WI38 (cell line): ENCODE data around the gene S100Z.
"Not testable (repeated sequence)": the region's sequence is repeated elsewhere in the genome, so short reads cannot be mapped to it uniquely, and the experiment has no call there.

ENCODE experiments used
- H3K4me3 ChIP-seq: 2 replicates; pipeline ENCODE4 v1.5.1; 2011; ENCODE audit warnings: low read depth, mild to moderate bottlenecking, control low read depth, low read length
- TF ChIP-seq, protein P1 (sequence below): IDR thresholded peaks from 2 replicates; pipeline ENCODE4 v1.5.1; 2012; ENCODE audit warnings: low read depth, mild to moderate bottlenecking, control low read depth, low read length

Gene S100Z

DNA sequence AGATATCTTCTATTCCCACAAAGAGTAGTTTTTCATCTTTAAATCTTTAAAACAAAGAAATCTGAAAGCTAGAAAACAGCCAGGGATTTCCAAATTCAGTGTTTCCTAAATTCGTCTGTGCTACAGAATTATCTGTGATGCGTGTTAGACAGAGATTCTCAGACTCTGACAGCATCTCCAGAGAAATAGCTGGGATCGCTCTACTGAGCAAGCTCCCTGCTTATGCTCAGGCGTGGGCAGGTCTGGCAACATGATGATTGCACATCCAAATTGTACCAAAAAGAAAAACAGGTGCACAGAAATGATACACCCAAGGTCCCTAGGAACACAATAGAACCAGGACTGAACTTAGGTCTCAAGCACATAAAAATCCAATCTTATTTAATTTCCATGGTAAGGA, 80.3 kb downstream of the S100Z start:
- TF ChIP-seq, protein P1, sequence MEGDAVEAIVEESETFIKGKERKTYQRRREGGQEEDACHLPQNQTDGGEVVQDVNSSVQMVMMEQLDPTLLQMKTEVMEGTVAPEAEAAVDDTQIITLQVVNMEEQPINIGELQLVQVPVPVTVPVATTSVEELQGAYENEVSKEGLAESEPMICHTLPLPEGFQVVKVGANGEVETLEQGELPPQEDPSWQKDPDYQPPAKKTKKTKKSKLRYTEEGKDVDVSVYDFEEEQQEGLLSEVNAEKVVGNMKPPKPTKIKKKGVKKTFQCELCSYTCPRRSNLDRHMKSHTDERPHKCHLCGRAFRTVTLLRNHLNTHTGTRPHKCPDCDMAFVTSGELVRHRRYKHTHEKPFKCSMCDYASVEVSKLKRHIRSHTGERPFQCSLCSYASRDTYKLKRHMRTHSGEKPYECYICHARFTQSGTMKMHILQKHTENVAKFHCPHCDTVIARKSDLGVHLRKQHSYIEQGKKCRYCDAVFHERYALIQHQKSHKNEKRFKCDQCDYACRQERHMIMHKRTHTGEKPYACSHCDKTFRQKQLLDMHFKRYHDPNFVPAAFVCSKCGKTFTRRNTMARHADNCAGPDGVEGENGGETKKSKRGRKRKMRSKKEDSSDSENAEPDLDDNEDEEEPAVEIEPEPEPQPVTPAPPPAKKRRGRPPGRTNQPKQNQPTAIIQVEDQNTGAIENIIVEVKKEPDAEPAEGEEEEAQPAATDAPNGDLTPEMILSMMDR: no peak
- H3K4me3 ChIP-seq: no peak overlapping the region

DNA sequence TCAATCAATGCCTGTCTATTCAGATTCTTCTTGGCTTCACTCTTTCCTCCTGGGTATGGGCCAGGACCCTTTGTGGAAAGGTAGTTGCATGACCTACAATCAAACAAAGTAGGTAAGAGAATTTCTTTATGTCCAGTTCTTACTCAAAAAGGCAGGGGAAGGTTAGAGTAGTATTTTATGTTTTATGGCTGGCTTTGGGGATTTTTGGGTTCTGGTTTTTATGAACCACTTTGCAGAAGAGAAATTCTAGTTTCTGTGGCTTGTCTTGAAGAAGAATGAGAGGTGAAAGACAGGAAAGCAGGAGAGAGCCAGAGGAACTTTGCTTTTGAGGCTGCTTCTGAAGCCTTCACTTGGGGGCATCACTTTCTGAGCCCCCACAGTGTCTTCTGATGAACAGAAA, 88.4 kb downstream of the S100Z start:
- TF ChIP-seq, protein P1: no peak

DNA sequence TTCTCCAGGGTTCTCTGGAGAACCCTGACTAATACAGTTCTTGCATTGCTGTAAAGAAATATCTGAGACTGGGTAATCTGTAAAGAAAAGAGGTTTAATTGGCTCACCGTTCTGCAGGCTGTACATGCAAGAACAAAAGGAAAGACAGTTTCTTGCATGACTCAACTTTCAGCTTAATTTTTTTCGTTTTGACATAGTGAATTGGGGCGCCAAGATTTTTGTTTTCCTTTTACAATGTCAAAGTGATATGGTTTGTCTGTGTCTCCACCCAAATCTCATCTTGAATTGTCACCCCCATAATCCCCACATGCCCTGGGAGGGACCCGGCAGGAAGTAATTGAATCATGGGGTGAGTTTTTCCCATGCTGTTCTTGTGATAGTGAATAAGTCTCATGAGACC, 91.2 kb downstream of the S100Z start:
- no peak overlapping the region for H3K4me3 ChIP-seq
- TF ChIP-seq, protein P1: no peak

More for the DNA sequence above, 88.4 kb downstream of the S100Z start:
- H3K4me3 ChIP-seq: no peak overlapping the region

DNA sequence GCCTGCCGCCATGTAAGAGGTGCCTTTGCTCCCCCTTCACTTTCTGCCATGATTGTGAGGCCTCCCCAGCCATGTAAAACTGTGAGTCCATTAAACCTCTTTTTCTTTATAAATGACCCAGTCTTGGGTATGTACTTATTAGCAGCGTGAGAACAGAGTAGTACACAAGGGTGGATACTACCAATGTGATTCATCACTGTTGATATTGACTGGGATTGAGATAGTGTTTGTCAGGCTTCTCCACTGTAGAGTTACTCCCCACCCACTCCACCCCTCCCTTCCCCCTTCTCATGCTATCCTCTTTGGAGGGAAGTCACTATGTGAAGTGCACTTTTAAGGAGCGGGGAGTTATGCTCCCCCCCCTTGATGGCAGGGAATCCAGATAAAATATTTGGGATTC, 91.6 kb downstream of the S100Z start:
- TF ChIP-seq, protein P1: no peak
- H3K4me3 ChIP-seq: no peak overlapping the region

DNA sequence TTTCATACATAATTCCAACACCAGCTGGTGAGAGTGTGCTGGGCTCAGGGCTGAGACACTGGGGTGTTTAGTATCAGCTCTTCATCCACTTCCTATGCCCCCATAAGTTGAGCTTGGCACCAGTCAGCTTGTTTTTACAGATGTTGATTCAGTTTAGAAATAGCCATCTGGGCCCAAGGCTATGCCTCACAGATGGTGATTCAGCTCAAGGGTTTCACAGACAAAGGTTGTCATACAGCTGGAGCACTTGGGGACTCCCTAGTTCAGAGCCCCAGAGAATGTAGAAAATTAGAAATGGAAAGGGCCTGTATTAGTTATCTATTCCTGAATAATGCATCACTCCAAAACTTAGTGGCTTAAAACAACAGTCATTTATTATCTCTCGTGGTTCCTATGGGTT, 92.8 kb downstream of the S100Z start:
- H3K4me3 ChIP-seq: no peak overlapping the region
- TF ChIP-seq, protein P1: no peak

DNA sequence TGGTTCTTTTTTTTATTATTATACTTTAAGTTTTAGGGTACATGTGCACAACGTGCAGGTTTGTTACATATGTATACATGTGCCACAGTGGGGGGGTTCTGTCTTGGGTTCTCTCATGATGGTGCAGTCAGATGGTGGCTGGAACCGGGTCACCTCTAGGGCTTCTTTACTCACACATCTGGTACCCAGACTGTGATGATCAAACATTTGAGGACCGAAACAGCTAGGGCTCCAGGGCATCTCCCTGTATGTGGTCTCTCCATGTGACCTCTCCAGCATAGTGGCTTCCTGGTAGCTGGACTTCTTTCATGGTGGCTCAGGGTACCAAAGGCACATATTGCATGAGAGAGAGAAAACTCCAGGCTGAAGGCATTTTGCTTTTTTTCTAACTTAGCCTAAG, 93.2 kb downstream of the S100Z start:
- TF ChIP-seq, protein P1: no peak
- H3K4me3 ChIP-seq: no peak overlapping the region

DNA sequence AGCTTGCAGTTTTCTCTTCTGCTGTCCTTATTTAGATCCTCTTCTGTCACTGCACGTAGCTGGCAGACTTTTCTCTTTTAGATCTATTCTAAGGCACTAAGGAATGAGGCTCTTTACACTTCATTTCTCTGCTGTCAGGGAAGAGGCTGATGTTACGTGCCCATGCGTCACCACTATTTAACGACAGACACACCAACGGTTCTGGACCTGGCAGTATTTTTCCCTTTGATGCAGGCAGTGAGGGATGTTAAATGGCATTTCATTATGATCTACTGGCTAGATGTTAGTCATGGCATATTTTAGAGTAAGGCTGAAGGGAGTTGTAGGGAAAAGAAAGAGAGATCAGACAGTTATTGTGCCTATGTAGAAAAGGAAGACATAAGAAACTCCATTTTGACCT, 94.8 kb downstream of the S100Z start:
- TF ChIP-seq, protein P1: no peak
- H3K4me3 ChIP-seq: no peak overlapping the region

DNA sequence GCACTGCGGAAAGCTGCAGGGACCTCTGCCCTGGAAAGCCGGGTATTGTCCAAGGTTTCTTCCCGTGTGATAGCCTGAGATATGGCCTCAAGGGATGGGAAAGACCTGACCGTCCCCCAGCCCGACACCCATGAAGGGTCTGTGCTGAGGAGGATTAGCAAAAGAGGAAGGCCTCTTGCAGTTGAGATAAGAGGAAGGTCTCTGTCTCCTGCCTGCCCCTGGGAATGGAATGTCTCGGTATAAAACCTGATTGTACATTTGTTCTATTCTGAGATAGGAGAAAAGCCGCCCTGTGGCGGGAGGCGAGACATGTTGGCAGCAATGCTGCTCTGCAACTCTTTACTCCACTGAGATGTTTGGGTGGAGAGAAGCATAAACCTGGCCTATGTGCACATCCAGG, 95.4 kb downstream of the S100Z start:
- H3K4me3 ChIP-seq: not testable (repeated sequence)
